ENCODE measurements around the gene WNT5A.

Gene WNT5A

GRCh38 chr3:55486857-55487380 lies at the start of gene WNT5A:
Gene WNT5A, minus strand, starts transcription at chr3:55487306. Its CDS starts 321 bp downstream, at chr3:55486985.
- DNase-seq, result peak; percentile 36

- DNase-seq, result no peak
Observed at GRCh38 chr3:55534876-55535275, 47.8 kb upstream of the WNT5A start.

GRCh38 chr3:55532806-55533205 lies 45.7 kb upstream of the WNT5A start:
- DNase-seq, result no peak

GRCh38 chr3:55531321-55531720 lies 44.2 kb upstream of the WNT5A start:
- DNase-seq, result no peak

GRCh38 chr3:55527361-55527760 lies 40.3 kb upstream of the WNT5A start:
- no peak for DNase-seq

GRCh38 chr3:55526332-55527030 lies 39.4 kb upstream of the WNT5A start:
- peak; percentile 67 for DNase-seq

- no peak for DNase-seq
Observed at GRCh38 chr3:55525436-55525835, 38.3 kb upstream of the WNT5A start.

- DNase-seq, result no peak
Observed at GRCh38 chr3:55524565-55525244, 37.6 kb upstream of the WNT5A start.

- no peak for DNase-seq
Observed at GRCh38 chr3:55523471-55523870, 36.4 kb upstream of the WNT5A start.

- DNase-seq, result no peak
Observed at GRCh38 chr3:55521738-55522421, 34.8 kb upstream of the WNT5A start.

- DNase-seq, result no peak
Observed at GRCh38 chr3:55521064-55521737, 34.1 kb upstream of the WNT5A start.

GRCh38 chr3:55519019-55519418 lies 31.9 kb upstream of the WNT5A start:
- DNase-seq, result no peak

GRCh38 chr3:55518451-55518850 lies 31.3 kb upstream of the WNT5A start:
- no peak for DNase-seq

GRCh38 chr3:55516392-55517030 lies 29.4 kb upstream of the WNT5A start:
- DNase-seq, result no peak

- no peak for DNase-seq
Observed at GRCh38 chr3:55515550-55516246, 28.6 kb upstream of the WNT5A start.

GRCh38 chr3:55514962-55515361 lies 27.9 kb upstream of the WNT5A start:
- DNase-seq, result no peak

GRCh38 chr3:55512571-55513343 lies 25.7 kb upstream of the WNT5A start:
- no peak for DNase-seq

- DNase-seq, result no peak
Observed at GRCh38 chr3:55511895-55512570, 24.9 kb upstream of the WNT5A start.

- no peak for DNase-seq
Observed at GRCh38 chr3:55508335-55508734, 21.2 kb upstream of the WNT5A start.

- DNase-seq, result no peak
Observed at GRCh38 chr3:55507808-55508207, 20.7 kb upstream of the WNT5A start.

GRCh38 chr3:55505776-55506175 lies 18.7 kb upstream of the WNT5A start:
- no peak for DNase-seq

Data from NCI-H345 (cell line).